Activated CD4-positive, CD25-positive, alpha-beta regulatory T cell treated with anti-CD3 and anti-CD28 coated beads, Interleukin-2, amount 50 U/mL, for 72 hours (primary cell): ENCODE measurements around the gene IQGAP2.

Experiments used
- DNase-seq: peaks from one replicate; pipeline ENCODE4 v3.0.0; 2021

The IQGAP2 gene

DNA sequence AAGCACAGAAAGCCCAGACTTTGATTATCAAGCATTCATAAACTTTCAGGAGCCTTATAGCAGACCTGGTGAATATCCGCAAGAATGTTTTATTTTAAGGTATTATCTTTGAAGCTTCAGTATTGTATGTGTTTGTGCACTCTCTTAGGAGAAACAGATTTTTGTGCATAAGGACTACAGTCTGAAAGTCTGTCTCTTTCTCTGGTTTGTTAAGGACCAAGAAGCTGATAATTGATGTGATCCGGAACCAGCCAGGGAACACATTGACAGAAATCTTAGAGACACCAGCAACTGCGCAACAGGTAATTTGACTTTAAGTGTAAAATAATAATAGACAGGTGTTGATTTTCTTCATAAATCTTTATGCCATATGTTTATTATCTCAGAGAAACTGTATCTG lies 290.1 kb downstream of the IQGAP2 start:
- DNase-seq, result no peak

DNA sequence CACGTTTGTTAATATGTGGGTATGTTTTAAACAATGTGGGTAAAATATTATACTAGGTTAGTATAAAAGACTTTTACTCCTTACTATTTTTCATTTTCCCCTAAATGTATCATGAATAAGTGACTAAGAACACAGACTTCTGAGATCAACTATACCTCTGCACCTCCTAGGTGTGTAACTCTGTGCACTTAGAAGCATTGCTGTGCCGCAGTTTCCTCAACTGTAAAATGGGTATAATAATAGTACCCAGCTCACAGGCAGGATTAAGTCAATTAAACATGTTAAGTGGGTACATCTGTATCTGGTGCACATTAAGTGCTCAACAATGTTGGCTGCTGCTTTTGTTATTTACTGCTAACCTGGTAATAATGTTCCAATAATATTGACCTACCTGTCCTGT lies 291.2 kb downstream of the IQGAP2 start:
- no peak for DNase-seq

DNA sequence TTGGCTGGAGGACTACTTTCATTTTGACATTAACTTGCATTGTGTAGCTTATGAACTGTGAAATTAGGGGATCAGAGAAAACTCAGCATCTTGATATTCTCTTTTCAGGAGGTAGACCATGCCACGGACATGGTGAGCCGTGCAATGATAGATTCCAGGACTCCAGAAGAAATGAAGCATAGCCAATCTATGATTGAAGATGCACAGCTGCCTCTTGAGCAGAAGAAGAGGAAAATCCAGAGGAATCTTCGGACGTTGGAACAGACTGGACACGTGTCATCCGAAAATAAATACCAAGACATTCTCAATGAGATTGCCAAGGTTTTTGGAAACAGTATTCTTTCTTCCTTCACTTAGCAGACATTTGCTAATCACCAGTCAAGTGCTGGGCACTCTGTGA lies 292.3 kb downstream of the IQGAP2 start:
- no peak for DNase-seq

DNA sequence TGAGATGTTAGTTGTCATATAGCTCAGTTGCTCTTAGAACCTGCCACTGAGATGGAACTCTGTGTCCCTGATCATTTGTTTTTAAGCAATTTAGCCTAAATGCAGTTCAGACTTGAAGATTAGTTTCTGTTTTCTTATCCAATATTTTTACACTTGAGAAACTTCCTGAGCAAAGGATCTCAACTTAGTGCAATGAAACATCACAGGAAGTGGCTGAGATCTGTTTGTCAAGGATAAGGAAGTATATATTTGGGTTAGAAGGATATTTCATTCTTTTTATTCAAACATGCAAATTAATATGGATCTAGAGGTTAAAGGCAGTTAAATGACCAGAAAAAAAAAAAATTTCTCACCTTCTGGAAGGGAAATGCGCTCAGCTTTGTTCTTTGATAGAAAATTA lies 293.2 kb downstream of the IQGAP2 start:
- DNase-seq, result no peak

DNA sequence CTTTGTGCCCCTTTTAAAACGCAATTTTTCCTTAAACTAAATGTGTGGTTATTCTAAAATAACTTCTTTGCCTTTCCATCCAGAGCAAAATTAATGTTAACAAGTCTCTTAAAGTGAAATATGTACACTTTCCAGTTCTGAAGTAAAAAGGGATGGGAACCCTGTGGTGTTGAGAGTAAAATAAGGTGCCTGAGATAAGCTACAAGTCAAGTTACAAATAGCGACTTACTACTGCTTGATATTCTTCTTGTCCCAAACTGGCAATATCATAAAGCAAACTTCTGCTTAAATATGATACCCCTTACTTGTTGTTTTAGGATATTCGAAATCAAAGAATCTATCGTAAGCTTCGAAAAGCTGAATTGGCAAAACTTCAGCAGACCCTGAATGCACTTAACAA lies 294.6 kb downstream of the IQGAP2 start:
- DNase-seq, result no peak

GRCh38 chr5:76700571-76700970 lies 297.5 kb downstream of the IQGAP2 start:
- DNase-seq, result no peak

GRCh38 chr5:76701298-76701697 lies 298.2 kb downstream of the IQGAP2 start:
- DNase-seq, result no peak

DNA sequence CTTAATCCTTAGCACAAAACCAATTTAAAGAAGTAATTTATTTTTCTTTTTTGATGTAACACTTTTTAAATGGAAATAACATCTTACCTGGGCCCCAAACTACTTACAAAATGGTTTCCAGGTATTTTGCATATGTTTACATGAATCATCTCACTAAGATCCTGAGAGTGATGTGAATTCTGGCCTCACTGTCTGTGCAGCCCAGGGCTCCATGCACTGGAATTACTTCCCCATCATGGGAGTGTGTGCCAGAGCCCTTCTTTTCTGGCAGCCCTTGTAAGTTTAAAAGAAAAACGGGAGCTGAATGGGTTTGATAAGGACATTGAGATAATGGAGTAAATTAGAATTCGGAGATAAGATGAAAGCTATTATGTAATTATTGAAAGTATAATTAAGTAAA lies 300.6 kb downstream of the IQGAP2 start:
- DNase-seq, result no peak

- no peak for DNase-seq
These were observed 301.1 kb downstream of the IQGAP2 start for GRCh38 chr5:76704131-76704663.

GRCh38 chr5:76705574-76705973 lies 302.5 kb downstream of the IQGAP2 start:
- no peak for DNase-seq

GRCh38 chr5:76709762-76710161 lies 306.7 kb downstream of the IQGAP2 start:
- DNase-seq, result no peak

DNA sequence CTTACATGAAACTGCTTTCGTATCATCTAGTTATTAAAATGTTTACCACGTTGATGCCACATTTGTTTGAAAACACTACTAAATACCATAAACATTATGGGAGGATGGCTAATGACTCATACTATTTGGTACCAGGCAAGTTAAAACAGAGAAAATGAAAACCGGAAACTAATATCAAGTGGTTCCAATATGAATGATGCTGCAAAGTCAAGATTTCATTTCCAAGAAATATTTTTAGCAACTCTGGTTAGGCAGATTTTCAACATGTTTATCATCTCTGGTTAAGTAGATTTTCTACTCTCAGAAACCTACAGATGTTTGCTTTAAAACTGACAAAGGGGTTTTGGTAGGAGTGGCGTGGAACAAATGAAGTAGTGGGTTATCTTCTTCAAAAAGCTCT lies 307.9 kb downstream of the IQGAP2 start:
- no peak for DNase-seq

- no peak for DNase-seq
These were observed 311.8 kb downstream of the IQGAP2 start for GRCh38 chr5:76714751-76715485.

DNA sequence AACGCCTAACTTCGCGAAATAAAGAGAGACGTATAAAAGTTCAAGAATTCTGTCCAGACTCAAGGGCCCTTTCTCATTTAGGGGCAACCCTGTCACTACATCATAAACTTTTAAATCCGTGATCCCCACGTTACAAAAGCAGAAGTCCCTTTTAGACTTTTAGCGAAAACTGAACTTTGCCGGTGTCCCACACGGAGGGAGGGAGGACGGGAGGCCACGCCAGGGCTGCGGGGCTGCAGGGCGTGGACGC lies 312.3 kb downstream of the IQGAP2 start:
- no peak for DNase-seq

DNA sequence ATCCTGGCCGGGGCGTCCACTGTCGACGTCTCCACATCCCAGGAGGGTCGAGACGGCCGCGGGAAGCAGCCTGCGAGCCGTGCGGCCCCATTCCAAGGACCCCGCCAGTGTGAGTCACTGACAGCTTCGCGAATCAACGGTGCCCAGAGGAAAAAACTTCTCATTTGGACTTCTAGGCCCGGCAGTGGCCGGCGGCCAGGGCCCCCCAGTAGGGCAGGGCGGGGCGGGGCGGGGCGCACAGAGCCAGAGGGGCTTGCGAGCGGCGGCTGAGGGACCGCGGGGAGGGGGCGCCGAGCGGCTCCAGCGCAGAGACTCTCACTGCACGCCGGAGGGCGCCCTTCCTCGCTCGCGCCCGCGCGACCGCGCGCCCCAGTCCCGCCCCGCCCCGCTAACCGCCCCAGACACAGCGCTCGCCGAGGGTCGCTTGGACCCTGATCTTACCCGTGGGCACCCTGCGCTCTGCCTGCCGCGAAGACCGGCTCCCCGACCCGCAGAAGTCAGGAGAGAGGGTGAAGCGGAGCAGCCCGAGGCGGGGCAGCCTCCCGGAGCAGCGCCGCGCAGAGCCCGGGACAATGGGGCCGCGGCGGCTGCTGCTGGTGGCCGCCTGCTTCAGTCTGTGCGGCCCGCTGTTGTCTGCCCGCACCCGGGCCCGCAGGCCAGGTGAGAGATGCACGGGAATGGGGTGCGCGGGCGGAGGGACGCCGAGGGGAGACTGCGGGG lies 312.8 kb downstream of the IQGAP2 start, which contains the start of gene F2R:
Gene F2R, plus strand, starts transcription at position 391 of the 720 bp plus-strand sequence. Its CDS starts 182 bp downstream, at position 573.
- DNase-seq, result peak; percentile 36

- DNase-seq, result no peak
These were observed 313.5 kb downstream of the IQGAP2 start for GRCh38 chr5:76716456-76717157.

DNA sequence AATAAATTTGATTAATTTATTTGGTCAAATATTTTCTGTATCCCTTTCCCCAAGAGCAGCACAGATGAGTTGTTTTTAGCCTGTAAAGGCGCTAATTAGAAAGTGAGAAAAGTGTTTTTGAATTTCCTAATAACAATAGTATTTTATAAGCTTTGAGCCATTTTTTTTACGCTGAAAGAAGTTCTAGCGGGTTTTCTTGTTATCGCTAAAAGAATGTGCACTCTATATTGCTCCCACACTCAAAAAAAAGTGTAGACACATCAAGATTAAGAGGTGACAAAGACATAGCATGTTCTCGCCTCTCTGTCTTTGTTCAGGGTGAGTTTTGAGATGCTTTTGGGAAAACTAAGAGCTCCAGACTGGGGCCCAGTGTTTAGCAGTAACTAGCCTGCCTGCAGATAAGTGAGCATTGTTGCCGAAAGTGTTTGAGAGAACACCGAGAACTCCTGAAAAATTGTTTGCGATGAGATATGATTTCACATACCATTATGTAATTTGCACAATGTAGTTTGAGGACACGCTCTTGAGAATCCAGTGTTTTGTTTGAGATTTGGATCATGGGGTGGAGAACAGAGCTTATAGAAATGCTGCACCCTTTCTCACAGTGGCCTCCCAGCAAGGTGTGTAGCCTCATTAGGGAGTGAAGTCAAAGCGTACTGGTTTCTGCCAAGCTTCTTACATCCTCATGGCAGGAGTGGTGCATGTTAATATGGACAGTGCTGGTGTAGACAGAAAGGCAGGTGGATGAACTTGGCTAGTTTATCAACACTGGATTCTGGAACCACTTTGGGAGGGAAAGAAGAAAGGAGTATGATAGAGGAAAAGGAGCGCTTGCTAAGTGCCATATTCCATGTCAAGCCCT lies 314.4 kb downstream of the IQGAP2 start:
- no peak for DNase-seq

GRCh38 chr5:76718381-76718832 lies 315.3 kb downstream of the IQGAP2 start:
- no peak for DNase-seq

GRCh38 chr5:76718880-76719279 lies 315.8 kb downstream of the IQGAP2 start:
- no peak for DNase-seq

DNA sequence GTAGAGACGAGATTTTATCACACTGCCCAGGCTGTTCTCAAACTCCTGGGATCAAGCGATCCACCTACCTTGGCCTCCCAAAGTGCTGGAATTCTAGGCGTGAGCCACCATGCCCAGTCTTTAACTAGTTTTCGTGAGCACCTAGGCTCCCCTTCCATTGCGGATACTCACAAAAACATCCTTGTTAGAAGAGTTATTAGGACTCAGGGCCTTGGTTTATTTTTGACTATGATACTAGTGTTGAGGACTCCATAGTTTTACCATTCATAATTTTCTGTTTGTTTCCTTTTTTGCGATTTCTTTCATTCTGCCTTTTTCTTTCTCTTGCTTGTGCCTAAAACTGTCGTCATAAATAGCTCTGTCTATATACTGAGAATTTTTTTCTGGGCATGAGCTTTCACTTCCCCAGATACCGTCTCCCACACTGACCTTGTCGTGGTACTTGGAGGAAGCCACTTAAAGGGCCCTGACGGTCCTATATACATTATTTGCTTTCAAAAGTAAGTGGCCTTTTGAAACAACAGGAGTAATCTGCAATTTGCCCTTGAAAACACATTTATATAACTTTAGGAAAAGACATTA lies 318.0 kb downstream of the IQGAP2 start:
- DNase-seq, result no peak

GRCh38 chr5:76723266-76723665 lies 320.2 kb downstream of the IQGAP2 start:
- no peak for DNase-seq

DNA sequence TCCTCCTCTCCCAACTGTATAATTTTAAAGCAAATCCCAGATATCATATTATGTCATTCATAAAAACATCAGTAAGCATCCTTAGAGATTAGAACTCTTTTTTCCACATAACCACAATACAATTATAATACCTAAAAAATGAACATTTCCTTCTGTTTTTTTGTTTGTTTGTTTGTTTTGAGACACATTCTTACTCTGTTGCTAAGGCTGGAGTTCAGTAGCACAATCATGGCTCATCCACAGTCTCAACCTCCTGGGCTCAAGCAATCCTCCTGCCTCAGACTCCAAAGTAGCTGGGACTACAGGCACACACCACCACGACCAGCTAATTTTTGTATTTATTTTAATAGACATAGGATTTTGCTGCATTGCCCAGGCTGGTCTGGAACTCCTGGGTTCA lies 320.8 kb downstream of the IQGAP2 start:
- DNase-seq, result no peak
